OCI-LY7 (cell line): ENCODE results near the gene TRERF1.

ENCODE experiments used
- EZH2phosphoT487 ChIP-seq: fragments of 200-600 bp; sonication (generic); IDR thresholded peaks from 2 replicates; pipeline ENCODE4 v1.6.1; 2018; ENCODE audit warnings: low read depth, borderline replicate concordance, mild to moderate bottlenecking, mixed run types, antibody characterized with exemption, low read length, moderate library complexity, mixed read lengths
- TF ChIP-seq, protein P1 (sequence below): fragments of 200-600 bp; sonication (generic); conservative IDR thresholded peaks from 2 replicates; pipeline ENCODE4 v1.5.1; 2014; ENCODE audit warnings: mild to moderate bottlenecking, antibody characterized with exemption, low read length, moderate library complexity, mixed read lengths

DNA sequence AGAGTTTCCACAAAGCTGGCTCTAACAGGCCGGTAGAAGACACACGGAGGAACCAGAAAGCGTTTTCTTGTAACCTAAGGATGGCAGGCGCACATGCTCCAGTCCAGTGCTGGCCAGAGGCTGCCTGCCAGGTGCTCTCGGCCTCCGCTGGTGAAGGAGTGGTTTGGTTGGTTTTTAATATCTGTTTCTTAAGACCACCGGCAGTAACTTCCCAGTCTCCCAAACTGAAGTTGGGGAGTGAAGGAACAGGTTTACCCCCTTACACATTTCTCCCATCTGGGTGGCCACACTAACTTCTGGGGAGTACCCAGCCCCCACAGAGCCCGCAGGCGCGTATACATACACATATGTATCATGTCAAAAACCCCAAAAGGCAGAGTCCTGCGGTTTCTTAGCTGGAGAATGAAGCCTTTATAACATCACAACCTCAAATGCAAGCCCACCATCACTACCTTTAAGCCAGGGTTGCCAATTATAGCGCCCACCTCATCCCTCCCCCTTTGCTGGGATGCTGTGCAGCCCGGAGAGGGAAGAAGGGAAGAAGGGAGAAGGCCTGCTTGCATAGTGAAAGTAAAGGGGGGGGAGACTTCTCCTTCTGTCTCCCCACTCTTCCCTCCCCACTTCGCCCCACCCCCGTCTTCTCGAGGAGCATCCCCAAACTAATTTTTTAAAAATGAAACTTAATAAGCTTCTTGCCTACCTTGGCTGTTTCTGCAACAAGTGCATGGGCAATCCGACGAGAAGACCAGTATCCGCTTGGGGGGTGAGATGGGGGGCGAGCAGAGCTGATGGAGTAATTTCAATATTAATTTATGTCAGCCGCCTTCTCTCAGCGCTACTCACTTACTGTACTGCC is 1.0 kb downstream of the TRERF1 start:
- TF ChIP-seq, protein P1, sequence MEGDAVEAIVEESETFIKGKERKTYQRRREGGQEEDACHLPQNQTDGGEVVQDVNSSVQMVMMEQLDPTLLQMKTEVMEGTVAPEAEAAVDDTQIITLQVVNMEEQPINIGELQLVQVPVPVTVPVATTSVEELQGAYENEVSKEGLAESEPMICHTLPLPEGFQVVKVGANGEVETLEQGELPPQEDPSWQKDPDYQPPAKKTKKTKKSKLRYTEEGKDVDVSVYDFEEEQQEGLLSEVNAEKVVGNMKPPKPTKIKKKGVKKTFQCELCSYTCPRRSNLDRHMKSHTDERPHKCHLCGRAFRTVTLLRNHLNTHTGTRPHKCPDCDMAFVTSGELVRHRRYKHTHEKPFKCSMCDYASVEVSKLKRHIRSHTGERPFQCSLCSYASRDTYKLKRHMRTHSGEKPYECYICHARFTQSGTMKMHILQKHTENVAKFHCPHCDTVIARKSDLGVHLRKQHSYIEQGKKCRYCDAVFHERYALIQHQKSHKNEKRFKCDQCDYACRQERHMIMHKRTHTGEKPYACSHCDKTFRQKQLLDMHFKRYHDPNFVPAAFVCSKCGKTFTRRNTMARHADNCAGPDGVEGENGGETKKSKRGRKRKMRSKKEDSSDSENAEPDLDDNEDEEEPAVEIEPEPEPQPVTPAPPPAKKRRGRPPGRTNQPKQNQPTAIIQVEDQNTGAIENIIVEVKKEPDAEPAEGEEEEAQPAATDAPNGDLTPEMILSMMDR: no peak
- no peak for TF ChIP-seq EZH2phosphoT487
